Body of pancreas (tissue), 4 donors: ENCODE results near the gene ATF6.
"Not testable (repeated sequence)": the region's sequence is repeated elsewhere in the genome, so short reads cannot be mapped to it uniquely, and the experiment has no call there.

Experiments
- CTCF ChIP-seq, 7 experiments: fragments of 450-650 bp in 4 of 7; fragments of 200-600 bp in 3 of 7; sonication (generic) in 3 of 7; IDR thresholded peaks; one replicate each; pipeline ENCODE4 v1.5.1; 2016 to 2019; ENCODE audit warnings: antibody characterized with exemption in 7 of 7
- POLR2A ChIP-seq, 3 donors: fragments of 450-650 bp; IDR thresholded peaks; one replicate each; pipeline ENCODE4 v1.6.1; 2016; ENCODE audit warnings: antibody characterized with exemption in 3 of 3, mild to moderate bottlenecking in 2 of 3

- not testable (repeated sequence) for TF ChIP-seq CTCF, POLR2A (IDR thresholded peaks at IDR 0.05)
Observed at GRCh38 chr1:161809656-161810055, 43.5 kb downstream of the ATF6 start.
